Measurements from ENCODE around the gene DIRAS1. TPM values are rescaled to one million over a fixed set of nuclear protein-coding genes. Genes with fewer than 3 reads are reported as not detected.
"Not testable (repeated sequence)": the region's sequence is repeated elsewhere in the genome, so short reads cannot be mapped to it uniquely, and the experiment has no call there.

Gene DIRAS1
- total and polyA plus RNA-seq, 12 donors = 0.09 to 4.8 (median 1.8) TPM

DNA sequence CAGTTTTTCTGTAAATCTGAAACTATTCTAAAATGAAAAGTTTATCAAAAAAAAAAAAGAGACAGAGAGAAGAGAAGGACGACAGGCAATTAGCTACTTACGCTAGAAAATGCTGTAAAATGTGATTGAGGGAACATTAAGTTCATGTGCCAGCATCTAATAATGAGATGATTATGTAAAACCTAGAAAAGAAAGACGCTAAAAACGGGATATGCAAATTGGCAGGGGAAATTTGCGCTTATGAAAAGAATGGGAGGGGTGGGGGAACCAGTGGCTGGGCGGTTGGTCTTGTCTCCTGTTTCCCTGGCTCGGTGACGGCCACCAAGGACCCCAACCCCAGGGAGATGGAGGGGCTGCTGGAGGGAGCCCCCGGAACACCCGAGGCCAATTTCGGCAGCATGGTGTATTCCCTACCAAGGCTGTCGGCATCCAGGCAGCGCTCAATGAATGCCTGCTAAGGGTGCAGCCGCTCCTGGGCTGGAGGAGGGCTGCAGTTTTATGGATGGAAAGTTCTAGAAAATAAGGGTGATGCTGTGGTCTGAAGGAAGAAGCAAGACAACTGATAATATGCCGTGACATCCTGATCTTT lies 52.9 kb downstream of the DIRAS1 start:
- no peak for DNase-seq
- 86 to 94% (median 88%) methylated on average over 14 to 15 of the region's 15 CpGs for WGBS, 4 donors
- Histone ChIP-seq H3K9me3 (replicated peaks in 1 of 3) (no peaks in the 10 kb centered on the region), H3K36me3 (replicated peaks in 1 of 2) (no peaks in the 10 kb centered on the region), H3K27ac (no peak overlapping the region), H3K27me3 (no peaks in the 10 kb centered on the region), H3K4me3 (no peak overlapping the region), H3K4me1 (replicated peaks in 1 of 2) (no peaks in the 10 kb centered on the region)
- TF ChIP-seq, protein P1, sequence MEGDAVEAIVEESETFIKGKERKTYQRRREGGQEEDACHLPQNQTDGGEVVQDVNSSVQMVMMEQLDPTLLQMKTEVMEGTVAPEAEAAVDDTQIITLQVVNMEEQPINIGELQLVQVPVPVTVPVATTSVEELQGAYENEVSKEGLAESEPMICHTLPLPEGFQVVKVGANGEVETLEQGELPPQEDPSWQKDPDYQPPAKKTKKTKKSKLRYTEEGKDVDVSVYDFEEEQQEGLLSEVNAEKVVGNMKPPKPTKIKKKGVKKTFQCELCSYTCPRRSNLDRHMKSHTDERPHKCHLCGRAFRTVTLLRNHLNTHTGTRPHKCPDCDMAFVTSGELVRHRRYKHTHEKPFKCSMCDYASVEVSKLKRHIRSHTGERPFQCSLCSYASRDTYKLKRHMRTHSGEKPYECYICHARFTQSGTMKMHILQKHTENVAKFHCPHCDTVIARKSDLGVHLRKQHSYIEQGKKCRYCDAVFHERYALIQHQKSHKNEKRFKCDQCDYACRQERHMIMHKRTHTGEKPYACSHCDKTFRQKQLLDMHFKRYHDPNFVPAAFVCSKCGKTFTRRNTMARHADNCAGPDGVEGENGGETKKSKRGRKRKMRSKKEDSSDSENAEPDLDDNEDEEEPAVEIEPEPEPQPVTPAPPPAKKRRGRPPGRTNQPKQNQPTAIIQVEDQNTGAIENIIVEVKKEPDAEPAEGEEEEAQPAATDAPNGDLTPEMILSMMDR (IDR thresholded peaks at IDR 0.05) = no peak
- TF ChIP-seq POLR2A (IDR thresholded peaks at IDR 0.05) = no peak
- intact Hi-C loops (cut with DNase I) = no loop called here

DNA sequence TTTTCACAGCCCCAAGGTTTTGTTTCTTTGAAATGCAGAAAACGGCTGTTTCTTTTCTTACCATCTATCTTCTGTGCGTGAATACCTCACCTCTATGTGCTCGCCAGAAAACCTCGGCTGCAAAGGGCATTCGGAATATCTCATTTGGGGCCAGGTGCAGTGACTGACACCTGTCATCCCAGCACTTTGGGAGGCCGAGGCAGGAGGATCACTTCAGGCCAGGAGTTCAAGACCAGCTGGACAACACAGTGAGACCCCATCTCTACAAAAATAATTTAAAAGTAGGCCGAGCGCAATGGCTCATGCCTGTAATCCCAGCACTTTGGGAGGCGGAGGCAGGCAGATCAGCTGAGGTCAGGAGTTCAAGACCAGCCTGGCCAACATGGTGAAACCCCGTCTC lies 53.8 kb downstream of the DIRAS1 start:
- DNase-seq; H3K9me3 ChIP-seq (replicated peaks in 1 of 3); H3K27me3 ChIP-seq; H3K27ac ChIP-seq; H3K4me3 ChIP-seq; H3K36me3 ChIP-seq (replicated peaks in 1 of 2); intact Hi-C loops (cut with DNase I); H3K4me1 ChIP-seq (replicated peaks in 1 of 2): not testable (repeated sequence)
- 92 to 95% (median 94%) methylated on average over 10 of the region's 10 CpGs for WGBS, 4 donors

DNA sequence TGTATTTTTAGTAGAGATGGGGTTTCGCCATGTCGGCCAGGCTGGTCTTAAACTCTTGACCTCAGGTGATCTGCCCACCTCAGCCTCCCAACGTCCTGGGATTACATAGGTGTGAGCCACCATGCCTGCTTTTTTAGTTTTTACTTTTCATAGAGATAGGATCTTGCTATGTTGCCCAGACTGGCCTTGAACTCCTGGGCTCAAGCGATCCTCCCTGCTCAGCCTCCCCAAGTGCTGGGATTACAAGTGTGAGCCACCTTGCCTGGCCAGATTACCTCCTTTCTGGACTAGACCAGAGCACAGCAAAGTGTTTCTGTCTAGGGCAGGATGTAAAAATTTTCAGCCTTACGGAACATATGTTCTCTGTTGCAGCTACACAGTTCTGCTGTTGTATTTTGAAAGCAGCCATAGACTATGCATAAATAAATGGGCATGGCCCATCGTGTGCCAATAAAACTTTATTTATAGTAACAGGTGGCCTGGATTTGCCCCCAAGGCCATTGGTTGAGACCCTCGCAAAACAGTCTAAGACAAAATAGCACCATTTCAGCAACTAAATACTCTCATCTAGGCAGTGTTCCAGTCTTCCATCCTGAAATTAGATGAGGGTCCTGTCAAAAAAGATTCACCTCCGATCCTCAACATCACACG lies 54.7 kb downstream of the DIRAS1 start:
- TF ChIP-seq POLR2A (IDR thresholded peaks at IDR 0.05) = no peak
- TF ChIP-seq, protein P1 (IDR thresholded peaks at IDR 0.05) = no peak
- no peak overlapping the region for H3K4me3 ChIP-seq
- H3K9me3 ChIP-seq (replicated peaks in 1 of 3) = no peaks in the 10 kb centered on the region
- intact Hi-C loops (cut with DNase I) = no loop called here
- H3K36me3 ChIP-seq (replicated peaks in 1 of 2) = no peaks in the 10 kb centered on the region
- no peak overlapping the region for H3K27ac ChIP-seq
- H3K27me3 ChIP-seq = no peaks in the 10 kb centered on the region
- 85 to 91% (median 87%) methylated on average over 9 of the region's 9 CpGs for WGBS, 4 donors
- DNase-seq = no peak
- no peaks in the 10 kb centered on the region for H3K4me1 ChIP-seq (replicated peaks in 1 of 2)

DNA sequence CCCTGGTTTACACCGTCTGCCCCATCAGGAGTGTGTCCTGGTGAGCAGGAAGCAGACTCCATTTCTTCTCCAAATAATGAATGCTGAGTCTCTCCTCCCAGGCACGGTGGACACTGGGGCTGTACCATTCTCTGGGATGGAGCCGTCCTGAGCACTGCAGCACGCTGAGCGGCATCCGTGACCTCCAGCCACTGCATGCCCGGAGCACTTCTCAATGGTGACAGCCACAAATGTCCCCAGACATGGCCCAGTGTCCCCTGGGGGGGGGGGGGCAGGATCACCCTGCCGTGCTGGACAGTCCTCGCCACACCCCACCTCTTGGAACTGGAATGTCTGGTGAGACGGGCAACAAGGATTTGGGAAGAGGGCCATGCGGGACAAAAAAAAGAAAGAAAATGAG lies 56.1 kb downstream of the DIRAS1 start:
- intact Hi-C loops (cut with DNase I) = no loop called here
- no peaks in the 10 kb centered on the region for H3K27me3 ChIP-seq
- no peak for DNase-seq
- H3K36me3 ChIP-seq (replicated peaks in 1 of 2) = no peaks in the 10 kb centered on the region
- no peak overlapping the region for H3K4me3 ChIP-seq
- H3K4me1 ChIP-seq (replicated peaks in 1 of 2) = no peaks in the 10 kb centered on the region
- WGBS, 4 donors = 92 to 95% (median 93%) methylated on average over 9 to 11 of the region's 11 CpGs
- TF ChIP-seq, protein P1 (IDR thresholded peaks at IDR 0.05) = no peak
- no peak for TF ChIP-seq POLR2A (IDR thresholded peaks at IDR 0.05)
- H3K9me3 ChIP-seq (replicated peaks in 1 of 3) = no peaks in the 10 kb centered on the region
- H3K27ac ChIP-seq = no peak overlapping the region

Other genes with a start within 250 kb of the DIRAS1 start
- gene GADD45B, start 245.2 kb downstream of the DIRAS1 start, total RNA-seq = 100 to 1,000 TPM in 2 of 9 donors, 10 to 100 TPM in 7; 14.1 to 119 (median 63.6) TPM
- gene GADD45B, start 245.2 kb downstream of the DIRAS1 start, polyA plus RNA-seq = 100 to 1,000 TPM in 1 of 3 donors, 10 to 100 TPM in 2; 18.3 to 132 (median 81.2) TPM
- 10 to 100 TPM in 5 of 9 donors, 1 to 10 TPM in 3, under 1 TPM in 1; 0.83 to 16.5 (median 10.1) TPM for gene GNG7, start 18.7 kb downstream of the DIRAS1 start, total RNA-seq
- gene GNG7, start 18.7 kb downstream of the DIRAS1 start, polyA plus RNA-seq = 1 to 10 TPM; 2.9 to 7.8 (median 5.1) TPM
- gene SLC39A3, start 18.6 kb upstream of the DIRAS1 start, total RNA-seq = 10 to 100 TPM; 25.1 to 75.8 (median 36.9) TPM
- gene SLC39A3, start 18.6 kb upstream of the DIRAS1 start, polyA plus RNA-seq = 10 to 100 TPM; 39.4 to 72.2 (median 44.2) TPM
- 10 to 100 TPM; 28.2 to 79.2 (median 54.2) TPM for gene SGTA, start 61.9 kb upstream of the DIRAS1 start, total RNA-seq
- 100 to 1,000 TPM in 1 of 3 donors, 10 to 100 TPM in 2; 30.3 to 104 (median 74.5) TPM for gene SGTA, start 61.9 kb upstream of the DIRAS1 start, polyA plus RNA-seq
- gene THOP1, start 64.1 kb upstream of the DIRAS1 start, total RNA-seq = 10 to 100 TPM; 33.0 to 77.3 (median 44.0) TPM
- gene THOP1, start 64.1 kb upstream of the DIRAS1 start, polyA plus RNA-seq = 100 to 1,000 TPM in 1 of 3 donors, 10 to 100 TPM in 2; 23.1 to 138 (median 63.0) TPM
- gene ZNF554, start 98.5 kb upstream of the DIRAS1 start, total RNA-seq = 1 to 10 TPM; 1.6 to 6.4 (median 4.3) TPM
- 1 to 10 TPM; 2.7 to 6.9 (median 3.3) TPM for gene ZNF554, start 98.5 kb upstream of the DIRAS1 start, polyA plus RNA-seq
- 1 to 10 TPM; 2.5 to 7.2 (median 6.0) TPM for gene ZNF555, start 120.1 kb upstream of the DIRAS1 start, total RNA-seq
- 1 to 10 TPM; 1.9 to 5.7 (median 3.0) TPM for gene ZNF555, start 120.1 kb upstream of the DIRAS1 start, polyA plus RNA-seq
- under 1 TPM in 6 of 9 donors, not detected in 3; 0.06 to 0.45 (median 0.13) TPM for gene ZNF556, start 146.0 kb upstream of the DIRAS1 start, total RNA-seq
- under 1 TPM; 0.03 to 0.18 (median 0.08) TPM for gene ZNF556, start 146.0 kb upstream of the DIRAS1 start, polyA plus RNA-seq
- 1 to 10 TPM; 2.6 to 5.7 (median 3.5) TPM for gene ZNF57, start 179.6 kb upstream of the DIRAS1 start, total RNA-seq
- gene ZNF57, start 179.6 kb upstream of the DIRAS1 start, polyA plus RNA-seq = 1 to 10 TPM; 2.7 to 3.9 (median 3.4) TPM
- 10 to 100 TPM in 1 of 9 donors, 1 to 10 TPM in 8; 1.1 to 10.6 (median 3.9) TPM for gene ZNF77, start 223.6 kb upstream of the DIRAS1 start, total RNA-seq
- gene ZNF77, start 223.6 kb upstream of the DIRAS1 start, polyA plus RNA-seq = 1 to 10 TPM; 2.9 to 3.2 (median 3.1) TPM